ENCODE results near the gene SLC16A9.

The SLC16A9 gene

DNA sequence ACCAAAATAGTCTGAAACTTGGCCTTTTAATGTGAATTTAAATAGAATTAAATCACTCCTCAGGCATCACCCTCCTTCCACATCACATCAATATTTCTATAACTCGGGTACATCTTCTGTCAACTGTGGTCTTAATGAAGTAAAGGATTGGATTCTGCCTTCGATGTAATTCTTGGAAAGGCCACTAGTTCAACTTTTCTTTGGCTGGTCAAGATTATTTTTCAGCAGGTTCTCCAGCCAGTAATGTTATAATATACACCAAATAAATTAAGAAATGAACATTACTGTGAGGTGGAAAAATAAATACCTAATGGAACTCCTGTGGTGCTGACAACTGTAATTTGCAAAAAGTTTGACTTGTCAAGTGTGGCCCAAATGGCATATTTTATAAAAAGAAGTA lies 9.7 kb upstream of the SLC16A9 start:
- DNase-seq (ENCODE audit: low read depth, low spot score) = no peak

DNA sequence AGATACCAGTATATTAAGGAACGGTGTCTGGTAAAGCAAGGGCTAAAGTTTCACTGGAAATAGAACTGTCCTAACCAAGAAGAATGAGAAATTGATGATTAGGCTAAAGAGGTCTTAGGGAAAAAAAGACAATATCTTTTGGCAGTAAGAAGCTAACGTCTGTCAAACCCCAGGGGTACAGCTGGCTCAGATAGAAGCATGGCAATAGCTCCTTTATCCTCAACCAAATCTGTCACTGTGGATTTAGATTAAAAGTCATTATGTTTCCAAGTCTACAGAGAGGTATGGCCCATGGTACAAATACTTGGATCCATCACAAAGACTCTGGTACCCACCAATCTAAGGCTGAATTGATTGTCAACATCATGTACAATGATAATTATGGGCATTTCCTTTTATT lies 8.6 kb upstream of the SLC16A9 start:
- no peak for DNase-seq (ENCODE audit: low read depth, low spot score)

DNA sequence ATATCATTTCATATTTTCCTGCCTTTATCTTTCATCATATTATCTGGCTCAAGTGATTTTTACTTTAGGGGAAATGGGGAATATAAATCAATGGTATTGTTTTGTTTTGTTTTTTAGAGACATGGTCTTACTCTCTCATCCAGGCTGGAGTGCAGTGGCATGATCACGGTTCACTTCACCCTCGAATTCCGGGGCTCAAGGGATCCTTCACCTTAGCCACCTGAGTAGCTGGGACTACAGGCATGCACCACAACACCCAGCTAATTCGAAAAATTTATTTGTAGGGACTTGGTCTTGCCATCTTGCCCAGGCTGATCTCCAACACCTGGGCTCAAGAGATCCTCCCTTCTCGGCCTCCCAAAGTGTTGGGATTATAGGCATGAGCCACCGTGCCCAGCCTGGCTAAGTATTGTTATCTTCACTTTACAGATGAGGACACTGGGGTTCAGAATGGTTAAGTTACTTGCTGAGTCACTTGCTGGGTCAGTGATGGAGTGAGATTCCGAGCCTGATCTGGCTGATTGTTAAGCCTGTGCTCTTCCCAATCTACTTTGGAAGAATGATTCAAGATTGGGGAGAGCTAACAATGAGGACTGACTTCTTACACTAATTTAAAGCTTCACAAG lies 3.7 kb upstream of the SLC16A9 start:
- DNase-seq (ENCODE audit: low read depth, low spot score) = no peak

DNA sequence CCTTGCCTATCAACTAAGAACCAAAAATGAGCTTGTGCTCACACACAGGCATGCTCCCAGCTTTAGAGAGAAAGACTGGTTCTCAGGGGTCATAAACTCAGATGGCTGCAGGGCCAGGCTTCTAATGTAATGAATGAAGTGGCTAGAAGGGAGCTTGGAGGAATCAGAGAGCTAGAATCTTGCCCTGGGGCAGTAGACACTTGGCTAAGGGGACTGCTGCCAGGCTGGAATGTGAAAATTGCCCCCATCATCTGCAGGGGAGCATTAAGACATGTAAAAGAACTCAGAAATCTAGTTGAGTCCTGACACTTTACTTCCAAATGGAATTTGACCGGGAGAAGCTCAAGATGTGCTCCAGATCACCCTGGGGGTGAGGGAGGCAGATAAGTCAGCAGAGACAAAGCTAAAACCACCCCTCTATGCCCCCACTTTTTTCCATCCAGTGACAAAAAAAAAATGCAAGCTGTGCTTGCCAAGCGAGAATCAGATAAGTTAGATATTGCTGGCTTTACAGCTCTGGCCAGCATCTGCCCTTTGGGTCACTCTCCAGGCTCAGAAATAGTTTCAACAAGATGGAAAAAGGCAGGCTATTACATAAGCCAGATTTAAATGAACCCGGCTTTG lies 2.3 kb upstream of the SLC16A9 start:
- DNase-seq (ENCODE audit: low read depth, low spot score) = no peak

DNA sequence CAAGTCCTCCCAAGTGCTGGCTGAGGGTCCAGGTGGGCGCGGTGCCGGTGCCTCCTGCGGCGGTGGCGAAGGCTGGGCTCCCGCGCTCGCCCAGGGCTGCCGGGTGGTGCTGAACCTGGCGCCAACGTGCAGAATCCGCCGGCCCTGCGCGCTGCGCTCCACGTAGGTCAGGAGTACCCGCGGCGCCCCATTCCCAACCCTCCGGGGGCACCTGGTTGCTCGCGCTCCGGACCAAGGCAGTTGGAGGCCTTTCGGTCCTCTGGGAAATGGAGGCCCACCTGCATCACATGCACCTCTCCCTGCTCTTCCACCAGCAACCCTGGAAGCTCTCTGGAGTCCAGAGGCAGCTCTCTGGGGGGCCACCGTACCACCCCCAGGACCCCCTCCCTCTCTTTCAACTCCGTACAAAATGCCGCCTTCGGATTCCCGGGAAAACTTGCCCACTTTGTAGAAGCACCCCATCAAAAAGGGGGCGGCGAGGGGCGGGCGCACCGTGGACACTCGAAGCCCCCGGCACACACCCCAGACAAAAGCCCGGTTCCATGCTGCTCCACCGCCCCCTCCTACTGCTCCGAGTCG lies 745 bp downstream of the SLC16A9 start:
- no peak for DNase-seq (ENCODE audit: low read depth, low spot score)

DNA sequence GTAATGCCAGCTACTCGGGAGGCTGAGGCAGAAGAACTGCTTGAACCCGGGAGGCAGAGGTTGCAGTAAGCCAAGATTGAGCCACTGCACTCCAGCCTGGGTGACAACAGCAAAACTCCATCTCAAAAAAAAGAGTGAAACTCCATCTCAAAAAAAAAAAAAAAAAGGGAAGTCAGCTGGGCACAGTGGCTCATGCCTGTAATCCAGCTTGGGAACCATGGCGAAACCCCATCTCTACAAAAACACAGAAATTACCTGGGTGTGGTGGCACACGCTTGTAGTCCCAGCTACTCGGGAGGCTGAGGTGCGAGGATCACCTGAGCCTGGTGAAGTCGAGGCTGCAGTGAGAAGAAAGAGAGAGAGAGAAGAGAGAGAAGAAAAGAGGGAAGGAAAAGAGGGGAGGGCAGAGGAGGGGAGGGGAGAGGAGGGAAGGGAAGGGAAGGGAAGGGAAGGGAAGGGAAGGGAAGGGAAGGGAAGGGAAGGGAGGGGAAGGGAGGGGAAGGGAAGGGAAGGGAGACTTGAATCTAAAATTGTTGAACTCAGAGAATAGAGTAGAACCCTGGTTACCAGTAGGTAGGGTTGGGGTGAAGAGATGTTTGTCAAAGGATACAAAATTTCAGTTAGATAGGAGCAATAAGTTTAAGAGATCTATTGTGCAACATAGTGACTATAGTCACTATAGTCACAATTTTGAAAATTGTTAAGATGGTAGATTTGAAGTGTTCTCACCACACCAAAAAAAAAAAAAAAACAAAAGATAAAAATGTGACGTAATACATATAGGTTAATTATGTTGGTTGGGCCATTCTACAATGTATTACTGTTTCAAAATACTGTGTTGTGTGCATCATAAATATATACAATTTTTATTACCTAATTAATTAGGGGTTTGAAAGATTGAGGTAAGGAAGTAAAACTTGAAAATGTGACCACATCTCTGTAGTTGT lies 2.5 kb downstream of the SLC16A9 start:
- no peak for DNase-seq (ENCODE audit: low read depth, low spot score)

DNA sequence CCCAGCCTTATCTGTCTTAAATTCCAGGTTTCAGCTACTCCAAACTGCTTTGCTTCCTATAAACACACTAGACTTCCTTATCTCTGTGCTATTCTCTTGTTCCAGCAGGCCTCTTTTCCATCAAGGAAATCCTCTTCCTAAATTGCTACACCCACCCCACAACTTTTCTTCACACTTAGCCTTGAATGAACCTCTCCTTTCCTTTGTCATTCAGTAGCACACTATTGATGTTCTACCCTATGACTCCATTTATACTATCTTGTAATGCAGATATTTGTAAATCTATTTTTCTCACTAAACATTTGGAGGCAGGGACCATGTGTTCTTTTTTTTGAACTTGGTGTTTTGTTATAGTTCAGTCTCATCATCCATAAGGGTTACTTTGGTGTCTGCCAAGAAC lies 3.7 kb downstream of the SLC16A9 start:
- no peak for DNase-seq (ENCODE audit: low read depth, low spot score)

DNA sequence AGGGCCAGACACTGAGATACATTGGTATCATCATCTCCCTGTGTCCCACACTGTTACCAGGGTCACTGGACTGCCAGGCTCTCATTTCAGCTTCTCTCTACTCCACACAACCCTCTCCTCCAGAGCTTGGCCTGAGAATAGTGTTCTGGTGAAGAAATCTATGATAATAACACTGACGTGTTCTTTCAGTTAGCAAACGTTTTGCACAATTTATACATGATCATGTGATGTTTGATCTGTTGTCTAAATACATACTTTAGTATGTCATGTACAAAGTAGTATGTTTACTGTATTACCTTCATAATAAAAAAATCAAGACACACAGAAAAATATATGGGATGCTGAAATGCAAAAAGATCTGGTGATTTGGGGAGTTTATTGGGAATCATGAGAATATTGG lies 5.0 kb downstream of the SLC16A9 start:
- no peak for DNase-seq (ENCODE audit: low read depth, low spot score)

DNA sequence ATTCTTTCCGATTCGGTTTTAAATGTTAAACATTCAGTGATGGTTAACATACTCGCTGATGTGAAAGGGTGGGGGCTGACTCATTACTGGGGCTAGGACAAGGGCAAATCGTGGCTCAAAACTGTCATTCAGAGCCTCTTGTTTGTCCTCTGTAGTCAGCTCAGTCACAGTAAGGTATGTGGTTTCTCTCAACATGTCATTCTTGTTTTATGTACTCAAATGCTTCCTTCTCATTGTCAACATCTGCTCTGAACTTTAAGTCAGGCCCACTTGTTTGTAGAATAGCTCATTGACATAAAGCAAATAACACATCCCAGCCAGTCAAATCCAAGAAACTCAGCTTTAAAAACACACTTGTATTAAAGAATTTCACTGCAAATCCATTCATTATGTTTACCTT lies 7.3 kb downstream of the SLC16A9 start:
- no peak for DNase-seq (ENCODE audit: low read depth, low spot score)

DNA sequence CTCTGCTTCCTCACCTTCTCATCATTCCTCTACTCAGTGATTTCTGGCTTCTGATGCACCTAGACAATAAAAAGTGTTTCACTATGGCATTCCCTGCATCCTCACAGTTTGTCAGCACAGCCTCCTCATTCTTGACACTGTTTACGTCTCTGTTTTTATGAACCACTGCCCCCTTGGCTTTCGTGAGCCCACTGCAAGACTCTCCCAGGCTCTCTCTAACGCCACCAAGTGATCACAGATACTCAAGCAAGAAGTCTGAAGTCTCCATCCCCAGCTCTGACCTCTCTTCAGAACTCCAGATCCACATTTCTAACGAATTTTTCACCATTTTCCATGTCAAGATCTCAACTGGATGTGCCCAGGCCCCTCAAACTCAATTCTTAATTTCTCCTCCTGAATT lies 8.9 kb downstream of the SLC16A9 start:
- DNase-seq (ENCODE audit: low read depth, low spot score) = no peak

DNA sequence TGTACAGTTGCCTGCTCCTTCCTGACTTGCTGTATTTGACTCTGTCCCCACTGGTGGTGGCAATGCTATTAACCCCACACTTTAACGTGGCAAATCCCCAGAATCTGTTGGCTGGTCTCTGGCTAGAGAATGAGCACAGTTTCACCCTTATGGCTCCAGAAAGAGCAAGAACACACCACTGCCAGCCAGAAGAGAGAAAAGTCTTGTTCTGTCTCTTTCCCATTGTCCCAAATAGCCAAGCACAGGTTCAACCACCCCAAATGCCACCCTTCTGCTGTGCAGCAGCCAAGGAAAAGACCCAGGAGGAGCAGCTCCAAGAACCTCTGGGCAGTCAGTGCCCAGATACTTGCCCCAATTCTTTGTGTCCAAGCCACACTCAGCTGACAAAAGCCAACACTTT lies 11.3 kb downstream of the SLC16A9 start:
- no peak for DNase-seq (ENCODE audit: low read depth, low spot score)

DNA sequence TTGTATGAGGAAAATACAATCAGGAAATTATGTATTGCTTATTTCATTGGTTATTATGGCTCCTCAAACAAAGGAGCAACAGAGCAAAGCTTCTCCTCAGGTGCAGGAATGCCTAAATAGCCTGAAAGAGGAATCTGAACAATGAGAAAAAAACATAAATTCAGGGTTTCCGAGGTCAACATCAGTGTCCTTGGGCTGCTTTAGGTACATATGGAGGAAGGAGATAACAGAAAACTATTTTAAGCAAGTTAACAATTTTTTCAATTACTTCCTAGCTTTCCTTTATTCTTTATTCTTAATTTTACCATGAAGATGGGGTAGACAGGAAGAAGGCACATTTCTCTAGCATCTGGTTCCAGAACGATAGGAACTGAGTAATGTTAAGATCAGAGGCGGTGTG lies 14.0 kb downstream of the SLC16A9 start:
- no peak for DNase-seq (ENCODE audit: low read depth, low spot score)

DNA sequence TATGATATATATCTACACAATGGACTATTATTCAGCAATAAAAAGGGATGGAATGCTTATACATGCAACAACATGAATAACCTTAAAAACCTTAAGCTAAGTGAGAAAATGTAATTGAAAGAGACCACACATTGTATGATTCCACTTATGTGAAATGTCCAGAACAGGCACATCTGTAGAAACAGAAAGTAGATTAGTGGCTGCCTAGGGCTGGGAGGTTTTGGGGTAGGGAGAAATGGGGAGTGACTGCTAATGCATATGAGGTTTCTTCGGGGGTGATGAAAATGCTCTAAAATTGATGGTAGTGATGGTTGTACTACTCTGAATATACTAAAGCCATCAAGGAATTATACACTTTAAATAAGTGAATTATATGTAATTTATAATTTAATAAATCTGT lies 14.7 kb downstream of the SLC16A9 start:
- DNase-seq (ENCODE audit: low read depth, low spot score) = no peak

DNA sequence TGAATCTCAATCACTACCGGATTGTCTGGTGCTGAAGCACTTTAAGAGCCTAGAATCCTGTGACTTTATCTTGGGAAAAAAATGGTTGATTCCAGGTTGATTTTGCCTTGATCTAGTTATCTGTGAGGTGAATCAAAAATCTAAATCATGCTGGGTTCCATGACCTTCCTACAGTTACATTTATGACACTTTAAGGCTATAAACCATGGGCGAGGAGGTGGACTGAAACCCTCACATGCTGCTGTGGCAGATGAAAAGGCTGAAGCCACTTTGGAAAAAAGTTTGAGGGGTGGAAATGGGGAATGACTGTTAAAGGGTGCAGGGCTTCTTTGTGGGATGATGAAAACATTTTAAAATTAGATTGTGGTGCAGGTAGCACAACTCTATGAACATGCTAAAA lies 17.5 kb downstream of the SLC16A9 start:
- DNase-seq (ENCODE audit: low read depth, low spot score) = no peak

DNA sequence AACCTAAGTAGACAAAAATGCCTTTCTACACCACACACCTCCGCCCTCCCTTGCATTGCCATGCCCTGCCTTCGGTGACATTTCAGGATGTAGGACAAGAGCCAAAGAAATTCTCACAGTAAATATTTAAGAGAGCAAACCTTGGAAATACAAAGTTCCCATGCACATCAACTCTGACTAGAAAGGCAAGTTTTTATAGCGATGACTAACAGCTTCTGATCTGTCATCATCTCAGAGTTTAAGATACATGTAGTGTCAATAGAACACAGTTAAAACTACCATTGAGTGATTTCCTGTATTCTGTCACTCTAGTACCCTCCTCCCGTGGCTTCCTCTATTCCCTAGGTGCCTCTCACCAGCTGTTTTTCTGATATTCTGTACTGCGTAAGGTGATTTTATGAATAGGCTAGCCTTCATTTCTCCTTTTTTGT lies 20.7 kb downstream of the SLC16A9 start:
- no peak for DNase-seq (ENCODE audit: low read depth, low spot score)

DNA sequence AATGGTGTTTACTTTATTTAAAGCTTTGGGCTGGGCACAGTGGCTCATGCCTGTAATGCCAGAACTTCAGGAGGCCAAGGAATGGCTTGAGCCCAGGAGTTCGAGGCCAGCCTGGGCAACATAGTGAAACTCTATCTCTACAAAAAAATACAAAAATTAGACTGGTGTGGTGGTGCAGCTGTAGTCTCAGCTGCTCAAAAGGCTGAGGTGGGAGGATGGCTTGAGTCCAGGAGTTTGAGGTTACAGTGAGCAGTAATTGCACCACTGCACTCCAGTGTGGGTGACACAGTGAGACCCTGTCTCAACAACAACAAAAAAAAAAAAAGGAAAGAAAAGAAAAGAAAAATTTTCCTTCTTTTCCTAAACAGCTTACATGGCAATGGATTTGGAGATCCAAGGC lies 22.0 kb downstream of the SLC16A9 start:
- no peak for DNase-seq (ENCODE audit: low read depth, low spot score)

DNA sequence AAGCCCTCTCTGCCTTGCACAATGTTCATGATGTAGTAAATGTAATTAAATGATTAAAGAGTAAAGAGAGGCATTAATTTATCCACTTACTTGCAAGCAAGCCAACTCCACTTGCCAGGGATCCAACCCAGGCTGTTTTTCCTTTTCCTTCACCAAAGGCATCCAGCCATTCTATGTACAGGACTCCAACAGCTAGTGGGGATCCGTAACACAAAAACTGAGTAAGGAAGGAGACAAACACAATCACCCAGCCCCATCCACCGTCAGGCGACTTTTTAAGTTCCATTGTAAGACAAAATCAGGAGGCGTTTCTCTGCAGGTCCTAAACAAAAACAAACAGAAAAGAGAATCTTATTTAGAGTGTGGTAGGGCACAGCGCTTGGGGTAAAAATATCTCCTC lies 25.6 kb downstream of the SLC16A9 start:
- DNase-seq (ENCODE audit: low read depth, low spot score) = no peak

DNA sequence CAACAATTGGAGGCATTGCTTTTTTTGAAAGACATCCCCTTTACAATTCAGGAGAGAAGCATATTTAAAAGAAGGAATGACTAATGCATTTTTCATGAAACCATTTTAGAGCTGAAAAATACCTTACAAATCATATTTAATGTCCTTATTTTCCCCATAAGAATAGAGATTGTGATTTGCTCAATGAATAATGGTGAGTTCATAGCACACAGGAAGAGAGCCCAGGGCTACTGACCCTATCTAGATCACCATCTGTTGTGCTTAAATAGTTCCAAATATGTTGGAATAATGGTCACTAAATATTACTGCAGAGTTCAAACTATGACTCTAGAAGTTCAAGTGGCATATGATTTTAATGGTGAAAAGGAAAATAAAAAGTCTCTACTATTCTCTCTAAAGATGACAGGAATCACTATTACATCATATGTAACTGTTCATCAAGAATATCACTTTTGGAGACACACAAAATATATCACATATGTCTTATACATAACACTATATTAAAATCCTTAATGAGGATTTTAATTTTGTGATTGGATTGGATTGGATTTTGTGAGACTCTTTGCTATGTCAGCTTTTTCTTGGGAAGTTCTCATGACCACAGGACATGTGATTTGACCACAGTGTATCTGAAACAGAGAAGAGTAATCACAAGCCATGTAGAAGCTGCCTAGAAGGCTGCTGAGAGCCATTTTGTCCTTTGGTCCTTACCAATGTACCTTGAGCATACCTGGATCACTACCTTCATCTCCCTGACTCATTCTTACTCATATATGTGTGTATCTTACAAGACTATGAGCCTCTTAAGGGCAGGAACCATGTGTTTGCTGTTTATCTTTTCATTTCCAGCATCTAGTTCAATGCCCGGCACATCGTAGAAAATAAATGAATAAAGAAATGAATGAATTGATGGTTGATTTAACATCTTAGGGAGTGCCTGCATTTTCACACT lies 26.4 kb downstream of the SLC16A9 start:
- no peak for DNase-seq (ENCODE audit: low read depth, low spot score)

DNA sequence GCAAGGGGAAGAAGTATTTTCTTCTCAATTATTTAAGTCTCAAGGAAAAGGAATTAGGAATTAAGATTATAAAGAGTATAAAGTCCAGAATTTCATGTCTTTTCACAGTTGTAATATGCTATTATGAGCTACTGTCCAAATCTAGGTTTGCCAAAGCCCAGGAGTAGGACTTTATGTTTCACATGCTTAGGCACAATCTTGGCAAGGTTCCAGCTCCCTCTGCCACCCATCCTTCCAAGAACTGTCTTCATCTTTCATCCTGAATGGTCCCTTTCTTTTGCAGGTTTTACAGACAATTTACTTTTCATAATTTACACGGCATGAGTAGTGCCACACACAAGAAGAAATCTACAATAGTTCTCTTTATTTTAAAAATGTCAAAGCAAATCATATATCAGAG lies 29.5 kb downstream of the SLC16A9 start:
- no peak for DNase-seq (ENCODE audit: low read depth, low spot score)

DNA sequence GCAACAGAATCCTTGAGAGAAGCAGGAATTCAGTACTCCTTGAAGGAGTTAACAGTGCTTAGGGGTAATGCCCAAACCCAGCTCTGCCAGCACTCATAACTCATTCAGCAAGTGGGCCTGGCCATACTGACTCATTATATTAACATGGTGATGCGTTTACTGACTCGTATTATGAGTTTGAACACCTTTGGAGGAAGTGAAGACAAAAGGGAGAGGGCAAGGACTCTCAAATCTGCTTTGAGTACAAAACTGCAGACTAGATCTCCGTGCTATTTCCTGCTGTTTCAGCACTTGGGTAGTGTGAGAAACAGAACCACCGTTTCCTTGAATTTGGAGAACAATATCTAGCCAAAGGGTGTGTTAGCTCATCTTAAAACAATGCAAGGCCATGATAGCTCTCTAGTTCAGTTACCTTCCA lies 30.8 kb downstream of the SLC16A9 start:
- no peak for DNase-seq (ENCODE audit: low read depth, low spot score)

DNA sequence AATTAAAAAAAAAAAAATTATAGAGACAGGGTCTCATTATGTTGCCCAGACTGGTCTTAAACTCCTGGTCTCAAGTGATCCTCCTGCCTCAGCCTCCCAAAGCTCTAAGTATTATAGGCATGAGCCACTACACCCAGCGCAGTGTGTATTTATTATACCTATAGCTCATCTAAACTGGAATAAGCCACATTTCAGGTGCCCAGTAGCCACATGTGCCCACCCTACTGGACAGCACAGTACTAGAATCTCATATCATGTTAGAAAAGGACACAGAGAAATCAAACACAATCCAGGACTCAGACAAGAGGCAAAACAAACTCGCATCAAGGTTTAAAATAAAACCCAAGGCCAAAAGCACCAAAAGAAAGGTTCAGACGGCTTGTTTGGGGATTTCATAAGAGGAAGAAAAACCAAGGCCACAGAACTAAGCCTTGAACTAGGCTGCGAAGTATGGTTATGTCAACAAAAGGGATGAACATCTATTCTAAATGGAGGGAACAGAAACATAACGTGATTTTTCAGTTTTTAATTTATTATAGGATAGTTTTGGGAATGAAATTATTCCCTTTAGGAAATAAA lies 32.3 kb downstream of the SLC16A9 start:
- DNase-seq (ENCODE audit: low read depth, low spot score) = no peak
